HCT116 (cell line): Measurements from ENCODE around the gene AOPEP. TPM values are rescaled to one million over a fixed set of nuclear protein-coding genes. Genes with fewer than 3 reads are reported as not detected.

Source experiments
- ATAC-seq: fragments of 200-7000 bp; cut with Tn5 transposase; 2 replicates; pipeline ENCODE4 v1.9.1; 2020; ENCODE audit warnings: mild to moderate bottlenecking, moderate library complexity
- BruUV-seq: library from RNA; stranded (reverse); fragments of 400-500 nt; replicated peaks from 2 replicates; lab custom pipeline; 2021; lab: Mats Ljungman, UMichigan
- CTCF ChIA-PET: fragments of 300-600 bp; sonication (Branson Sonifier 250); formaldehyde crosslinking; loops from one replicate; lab custom pipeline; 2021; ENCODE audit warnings: antibody characterized with exemption; lab: Charles Lee
- POLR2A ChIA-PET: fragments of 300-600, 350-600 bp; sonication (Branson Sonifier 250); formaldehyde crosslinking; loops from one replicate; lab custom pipeline; 2021; ENCODE audit warnings: antibody characterized with exemption; lab: Charles Lee
- RAD21 ChIA-PET, 2 experiments: fragments of 300-600 bp; sonication (Branson Sonifier 250); formaldehyde crosslinking; loops; one replicate each; lab custom pipeline; 2023; ENCODE audit warnings: low total read pairs in 2 of 2; ENCODE audit not compliant: uncharacterized antibody in 2 of 2, unreplicated experiment in 2 of 2, low non-redundant PET in 1 of 2; lab: Charles Lee
- DNase-seq: peaks from one replicate; pipeline ENCODE4 v3.0.0-alpha.2; 2010; ENCODE audit warnings: low read depth, low spot score
- H2AFZ ChIP-seq: fragments of 200-600 bp; shearing (Covaris generic), sonication (generic); 2 replicates; pipeline ENCODE4 v1.6.1; 2017; ENCODE audit warnings: low read depth, mixed run types, mixed read lengths, antibody characterized with exemption, low read length; ENCODE audit not compliant: poor library complexity, severe bottlenecking
- H3K27ac ChIP-seq: 2 replicates; pipeline ENCODE4 v1.5.1; 2012; ENCODE audit warnings: low read depth, low read length
- H3K27me3 ChIP-seq: fragments of 200-600 bp; sonication (generic); 2 replicates; pipeline ENCODE4 v1.6.1; 2016; ENCODE audit warnings: mixed run types, low read length, mixed read lengths; ENCODE audit not compliant: insufficient read depth
- H3K36me3 ChIP-seq, 2 experiments: fragments of 200-500 bp in 1 of 2; fragments of 200-600 bp in 1 of 2; sonication (Bioruptor generic) in 1 of 2; sonication (generic) in 1 of 2; 2 replicates each; pipeline versions ENCODE4 v1.5.1 to v1.6.1; 2014 to 2016; ENCODE audit warnings: low read length in 2 of 2, inconsistent platforms in 1 of 2, mixed read lengths in 1 of 2, mixed run types in 1 of 2; ENCODE audit not compliant: insufficient read depth in 2 of 2, control insufficient read depth in 1 of 2
- H3K4me1 ChIP-seq, 2 experiments: fragments of 200-600 bp in 1 of 2; sonication (generic) in 1 of 2; 2 replicates each; pipeline versions ENCODE4 v1.5.1 to v1.6.1; 2012 to 2017; ENCODE audit warnings: low read length in 2 of 2, inconsistent platforms in 1 of 2, mild to moderate bottlenecking in 1 of 2, mixed read lengths in 1 of 2, mixed run types in 1 of 2, moderate library complexity in 1 of 2; ENCODE audit not compliant: insufficient read depth in 2 of 2, control insufficient read depth in 1 of 2
- H3K4me2 ChIP-seq: fragments of 200-600 bp; sonication (generic); 2 replicates; pipeline ENCODE4 v1.6.1; 2017; ENCODE audit warnings: mixed run types, low read length, mixed read lengths
- H3K4me3 ChIP-seq, 2 experiments: fragments of 200-600 bp in 1 of 2; sonication (generic) in 1 of 2; replicated peaks in 1 of 2; 2 replicates each; pipeline ENCODE4 v1.5.1; 2011 to 2016; ENCODE audit warnings: low read length in 2 of 2, control low read depth in 1 of 2, low read depth in 1 of 2, mild to moderate bottlenecking in 1 of 2, mixed read lengths in 1 of 2, mixed run types in 1 of 2
- H3K79me2 ChIP-seq: fragments of 200-600 bp; sonication (generic); 2 replicates; pipeline ENCODE4 v1.6.1; 2017; ENCODE audit warnings: mild to moderate bottlenecking, mixed run types, low read length, moderate library complexity, mixed read lengths; ENCODE audit not compliant: insufficient read depth
- H3K9ac ChIP-seq: fragments of 200-600 bp; sonication (generic); 2 replicates; pipeline ENCODE4 v1.6.1; 2016; ENCODE audit warnings: low read length, mixed read lengths
- H3K9me2 ChIP-seq: fragments of 200-600 bp; sonication (generic), shearing (Covaris generic); 2 replicates; pipeline ENCODE4 v1.6.1; 2017; ENCODE audit warnings: mixed run types, mild to moderate bottlenecking, moderate library complexity; ENCODE audit not compliant: insufficient read depth
- H3K9me3 ChIP-seq, 2 experiments: fragments of 200-500 bp in 1 of 2; fragments of 200-600 bp in 1 of 2; sonication (Bioruptor generic) in 1 of 2; sonication (generic) in 1 of 2; 2 replicates each; pipeline ENCODE4 v1.6.1; 2014 to 2017; ENCODE audit warnings: low read length in 2 of 2, mixed read lengths in 2 of 2, inconsistent platforms in 1 of 2, low read depth in 1 of 2, mild to moderate bottlenecking in 1 of 2, mixed run types in 1 of 2, moderate library complexity in 1 of 2; ENCODE audit not compliant: control insufficient read depth in 1 of 2, insufficient read depth in 1 of 2
- H4K20me1 ChIP-seq: fragments of 200-600 bp; sonication (generic), shearing (Covaris generic); 2 replicates; pipeline ENCODE4 v1.6.1; 2017; ENCODE audit warnings: mixed run types, mild to moderate bottlenecking, moderate library complexity; ENCODE audit not compliant: insufficient read depth
- FOSL1 ChIP-seq: IDR thresholded peaks from 2 replicates; pipeline ENCODE4 v1.6.1; 2012; ENCODE audit warnings: low read depth
- intact Hi-C: fragments of 100-400 bp; cut with micrococcal nuclease; formaldehyde crosslinking; loops from 2 replicates; pipeline ENCODE4 v1.10.0; 2022
- total RNA-seq: library from RNA; stranded (reverse); gene quantifications from one replicate; pipeline ENCODE4 v1.2.1, GENCODE V29; 2021; ENCODE audit not compliant: unreplicated experiment
- TF ChIP-seq, protein P1 (sequence below): IDR thresholded peaks from 2 replicates; pipeline ENCODE4 v1.6.1; 2012; ENCODE audit warnings: low read depth

AOPEP gene
- total RNA-seq, 1 experiment from 2014 or later, result 15.1 TPM

DNA sequence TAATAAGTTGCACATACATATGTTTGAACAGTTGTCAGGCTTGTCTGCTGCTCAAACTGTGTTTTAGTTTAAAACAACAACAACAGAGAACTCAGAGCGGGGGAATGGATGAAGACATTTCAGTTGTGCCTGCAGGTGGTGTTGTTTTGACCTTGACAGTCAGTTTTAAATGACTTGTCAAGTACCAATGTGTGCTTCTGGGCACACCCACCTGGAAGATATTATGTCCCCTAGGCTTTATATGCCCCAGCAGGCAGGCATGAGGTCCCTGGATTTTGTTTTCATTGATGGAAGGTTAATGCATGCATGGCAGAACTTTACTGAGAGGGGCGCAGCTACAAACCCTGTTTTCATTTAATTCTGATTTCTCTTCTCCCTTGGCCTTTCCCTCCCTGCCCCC lies 84.6 kb downstream of the AOPEP start:
- no peaks in the 10 kb centered on the region for H3K9me3 ChIP-seq
- intact Hi-C loops, result no loop called here
- no peak for TF ChIP-seq FOSL1
- no peak overlapping the region for H2AFZ ChIP-seq
- ATAC-seq (no peak), DNase-seq (no peak)
- H3K9ac ChIP-seq, result no peak overlapping the region
- H3K36me3 ChIP-seq, result no peaks in the 10 kb centered on the region; a peak in 1 of 4 replicates
- no peaks in the 10 kb centered on the region for H3K27me3 ChIP-seq
- POLR2A ChIA-PET, result no interaction called here
- H3K4me3 ChIP-seq, result no peak overlapping the region
- peaks cover 10 to 15% of the 10 kb centered on the region in 2 experiments; a peak in 2 of 4 replicates for H3K4me1 ChIP-seq
- no TSS peak for BruUV-seq
- H3K79me2 ChIP-seq, result no peaks in the 10 kb centered on the region
- RAD21 ChIA-PET, result no interaction called here
- CTCF ChIA-PET, result no interaction called here
- H3K27ac ChIP-seq, result no peak overlapping the region
- H3K4me2 ChIP-seq, result no peak overlapping the region
- no peaks in the 10 kb centered on the region for H4K20me1 ChIP-seq
- H3K9me2 ChIP-seq, result no peaks in the 10 kb centered on the region

DNA sequence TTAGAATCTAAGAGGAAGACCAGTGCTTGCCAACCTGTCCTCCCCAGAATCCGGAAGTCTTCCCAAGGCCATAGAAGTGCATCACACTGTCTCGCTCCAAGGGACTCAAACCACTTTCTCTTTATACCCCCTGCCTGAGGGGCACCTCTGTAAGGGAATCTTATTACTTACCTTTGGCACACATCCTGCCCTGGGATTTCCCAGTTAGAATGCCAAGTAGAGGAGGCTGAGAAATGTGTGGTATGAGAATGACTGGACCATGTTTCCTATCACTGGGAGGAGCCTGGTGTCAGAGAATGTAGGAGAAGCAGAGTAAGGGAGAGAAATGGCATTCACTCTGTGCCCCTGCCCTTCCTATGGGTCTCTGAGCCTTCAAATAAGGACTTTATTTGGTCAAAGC lies 85.8 kb downstream of the AOPEP start:
- Histone ChIP-seq H3K9me2 (no peaks in the 10 kb centered on the region), H3K9ac (no peak overlapping the region), H3K4me3 (no peak overlapping the region), H2AFZ (no peak overlapping the region), H3K27me3 (no peaks in the 10 kb centered on the region), H3K79me2 (no peaks in the 10 kb centered on the region), H3K36me3 (no peaks in the 10 kb centered on the region; a peak in 1 of 4 replicates), H3K27ac (no peak overlapping the region), H4K20me1 (no peaks in the 10 kb centered on the region), H3K4me2 (no peak overlapping the region; the same call in 1 of the 2 replicates), H3K9me3 (no peaks in the 10 kb centered on the region), H3K4me1 (peaks cover 7 to 18% of the 10 kb centered on the region in 2 experiments; a peak in 2 of 4 replicates)
- intact Hi-C loops, result no loop called here
- TF ChIP-seq, protein P1, sequence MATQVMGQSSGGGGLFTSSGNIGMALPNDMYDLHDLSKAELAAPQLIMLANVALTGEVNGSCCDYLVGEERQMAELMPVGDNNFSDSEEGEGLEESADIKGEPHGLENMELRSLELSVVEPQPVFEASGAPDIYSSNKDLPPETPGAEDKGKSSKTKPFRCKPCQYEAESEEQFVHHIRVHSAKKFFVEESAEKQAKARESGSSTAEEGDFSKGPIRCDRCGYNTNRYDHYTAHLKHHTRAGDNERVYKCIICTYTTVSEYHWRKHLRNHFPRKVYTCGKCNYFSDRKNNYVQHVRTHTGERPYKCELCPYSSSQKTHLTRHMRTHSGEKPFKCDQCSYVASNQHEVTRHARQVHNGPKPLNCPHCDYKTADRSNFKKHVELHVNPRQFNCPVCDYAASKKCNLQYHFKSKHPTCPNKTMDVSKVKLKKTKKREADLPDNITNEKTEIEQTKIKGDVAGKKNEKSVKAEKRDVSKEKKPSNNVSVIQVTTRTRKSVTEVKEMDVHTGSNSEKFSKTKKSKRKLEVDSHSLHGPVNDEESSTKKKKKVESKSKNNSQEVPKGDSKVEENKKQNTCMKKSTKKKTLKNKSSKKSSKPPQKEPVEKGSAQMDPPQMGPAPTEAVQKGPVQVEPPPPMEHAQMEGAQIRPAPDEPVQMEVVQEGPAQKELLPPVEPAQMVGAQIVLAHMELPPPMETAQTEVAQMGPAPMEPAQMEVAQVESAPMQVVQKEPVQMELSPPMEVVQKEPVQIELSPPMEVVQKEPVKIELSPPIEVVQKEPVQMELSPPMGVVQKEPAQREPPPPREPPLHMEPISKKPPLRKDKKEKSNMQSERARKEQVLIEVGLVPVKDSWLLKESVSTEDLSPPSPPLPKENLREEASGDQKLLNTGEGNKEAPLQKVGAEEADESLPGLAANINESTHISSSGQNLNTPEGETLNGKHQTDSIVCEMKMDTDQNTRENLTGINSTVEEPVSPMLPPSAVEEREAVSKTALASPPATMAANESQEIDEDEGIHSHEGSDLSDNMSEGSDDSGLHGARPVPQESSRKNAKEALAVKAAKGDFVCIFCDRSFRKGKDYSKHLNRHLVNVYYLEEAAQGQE, result no peak
- ChIA-PET RAD21 (no interaction called here), CTCF (no interaction called here), POLR2A (no interaction called here)
- DNase-seq (no peak), ATAC-seq (no peak)
- BruUV-seq, result no TSS peak
